Activated CD4-positive, alpha-beta T cell treated with anti-CD3 and anti-CD28 coated beads for 1 hour (primary cell): ENCODE data around the gene POMGNT1.

Experiments used
- DNase-seq: peaks from one replicate; pipeline ENCODE4 v3.0.0-alpha.2; 2020

Gene POMGNT1

DNA sequence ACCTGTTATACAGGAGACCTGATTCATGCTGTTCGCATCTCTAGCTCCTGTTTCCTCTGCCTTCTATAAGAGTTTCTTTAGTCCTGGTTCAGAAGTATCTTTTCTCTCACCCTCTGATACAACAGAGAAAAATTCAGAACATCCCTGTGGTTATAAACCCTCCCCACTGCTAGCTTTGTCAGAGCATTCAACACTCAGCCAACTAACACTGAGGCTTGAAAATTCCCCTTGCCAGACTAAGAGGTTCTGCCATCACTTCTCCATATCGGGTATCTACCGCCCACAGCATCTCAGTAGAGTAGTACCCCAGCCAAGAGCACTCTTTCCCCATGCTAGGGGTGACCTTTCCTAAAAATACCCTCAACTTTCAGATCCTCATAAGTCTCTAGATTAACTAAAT, 46.2 kb downstream of the POMGNT1 start:
- no peak for DNase-seq

DNA sequence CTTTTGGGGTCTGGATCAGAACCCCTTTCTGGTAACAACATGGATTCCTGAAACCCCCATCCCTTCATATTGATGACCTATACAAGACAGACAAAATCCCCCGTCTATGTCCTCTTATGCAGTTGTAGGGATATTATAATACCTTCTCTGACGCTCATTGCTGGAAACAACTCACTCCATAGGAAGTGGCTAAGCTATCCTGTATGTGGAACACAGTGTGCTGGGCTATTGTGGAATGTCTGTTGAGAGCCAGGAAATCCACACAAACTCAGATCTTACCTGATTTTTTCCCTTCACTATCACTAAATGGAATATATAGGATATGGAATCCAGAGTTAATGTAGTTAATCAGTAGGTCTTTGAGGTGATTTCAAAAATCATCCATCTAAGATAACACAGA, 48.1 kb downstream of the POMGNT1 start:
- no peak for DNase-seq

DNA sequence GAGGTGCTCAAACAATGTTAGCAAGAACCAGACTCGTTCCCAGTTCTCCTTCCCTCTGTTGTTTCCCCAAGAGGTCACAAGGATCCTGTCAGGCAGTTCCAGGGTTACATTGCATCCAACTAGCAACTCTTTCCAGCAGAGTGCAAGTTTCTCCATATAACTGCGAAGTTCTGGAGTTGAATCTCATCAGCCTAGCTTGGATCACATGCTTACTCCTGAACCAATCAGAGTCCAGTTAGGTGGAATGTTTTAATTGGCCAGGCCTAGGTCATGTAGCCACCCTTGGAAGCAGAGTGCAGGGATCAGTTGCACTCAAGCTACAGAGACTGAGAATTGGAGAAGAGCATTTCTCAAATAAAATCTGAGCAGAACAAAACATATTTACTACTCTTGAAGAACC, 49.9 kb downstream of the POMGNT1 start:
- no peak for DNase-seq
